ENCODE data around the gene COL27A1.

- TF ChIP-seq CTCF (IDR thresholded peaks at IDR 0.05) (no peak), EZH2 (IDR thresholded peaks at IDR 0.05) (no peak)
These were observed 31.2 kb upstream of the COL27A1 start for GRCh38 chr9:114124138-114124537.
